NOMO-1 treated with dmso at 0.1 percent for 144 hours (cell line): ENCODE measurements around the gene CALR.
"Not testable (repeated sequence)": the region's sequence is repeated elsewhere in the genome, so short reads cannot be mapped to it uniquely, and the experiment has no call there.

ENCODE experiments used
- DNase-seq: peaks from one replicate; lab custom pipeline; 2025; ENCODE audit not compliant: unreplicated experiment; lab: John Stamatoyannopoulos, UW

Gene CALR

GRCh38 chr19:12952488-12953137, 14.2 kb downstream of the CALR start:
- no peak for DNase-seq

- DNase-seq: no peak
Measured at GRCh38 chr19:12953138-12953798, 14.9 kb downstream of the CALR start.

- DNase-seq: no peak
Measured at GRCh38 chr19:12953799-12954611, 15.6 kb downstream of the CALR start.

- no peak for DNase-seq
Measured at GRCh38 chr19:12954612-12954962, 16.2 kb downstream of the CALR start.

- not testable (repeated sequence) for DNase-seq
Measured at GRCh38 chr19:12955575-12955974, 17.2 kb downstream of the CALR start.

- no peak for DNase-seq
Measured at GRCh38 chr19:12955996-12956395, 17.6 kb downstream of the CALR start.

GRCh38 chr19:12956446-12957388, 18.3 kb downstream of the CALR start, which contains the start of gene GADD45GIP1:
TSS of gene GADD45GIP1 (minus strand) at chr19:12957223. CDS start at chr19:12957212, 11 bp downstream.
- peak; percentile 51 for DNase-seq

GRCh38 chr19:12957389-12957952, 19.1 kb downstream of the CALR start:
- DNase-seq: not testable (repeated sequence)

- no peak for DNase-seq
Measured at GRCh38 chr19:12959481-12959880, 21.1 kb downstream of the CALR start.

GRCh38 chr19:12965017-12965811, 26.8 kb downstream of the CALR start:
- DNase-seq: peak; percentile 38

GRCh38 chr19:12965812-12966135, 27.4 kb downstream of the CALR start:
- no peak for DNase-seq

GRCh38 chr19:12967907-12968306, 29.5 kb downstream of the CALR start:
- DNase-seq: no peak

GRCh38 chr19:12969292-12969988, 31.0 kb downstream of the CALR start, which contains the start of gene DAND5:
TSS of gene DAND5 (plus strand) at chr19:12969576. CDS start at chr19:12969661, 85 bp downstream.
- no peak for DNase-seq

- DNase-seq: no peak
Measured at GRCh38 chr19:12970070-12970820, 31.8 kb downstream of the CALR start.

- DNase-seq: no peak
Measured at GRCh38 chr19:12973236-12973635, 34.8 kb downstream of the CALR start.

GRCh38 chr19:12974301-12975220, 36.2 kb downstream of the CALR start:
- DNase-seq: no peak

- DNase-seq: no peak
Measured at GRCh38 chr19:12975221-12975741, 36.9 kb downstream of the CALR start.
